ENCODE measurements around the gene VAV2. TPM values are rescaled to one million over a fixed set of nuclear protein-coding genes. Genes with fewer than 3 reads are reported as not detected.

VAV2 gene
- total and polyA plus RNA-seq, 12 donors: 2.9 to 7.1 (median 5.0) TPM

- 65 to 67% methylated on average over 22 to 23 of the region's 23 CpGs for WGBS, 2 donors
- DNase-seq (no peak), ATAC-seq (no peak)
- peaks cover 0 to 39% (median 9%) of the 10 kb centered on the region in 7 donors for H3K27me3 ChIP-seq
- H3K36me3 ChIP-seq: no peaks in the 10 kb centered on the region
- H3K4me3 ChIP-seq: no peak overlapping the region
- no peak for TF ChIP-seq CTCF (IDR thresholded peaks at IDR 0.05)
- no peak overlapping the region for H3K27ac ChIP-seq
- H3K4me1 ChIP-seq: peaks cover 0 to 21% (median 11%) of the 10 kb centered on the region in 9 donors
- H3K9me3 ChIP-seq: no peaks in the 10 kb centered on the region
- intact Hi-C loops (cut with DNase I): no loop called here
Observed at GRCh38 chr9:133734590-133735414, 257.3 kb downstream of the VAV2 start.

GRCh38 chr9:133733796-133734533 is 258.2 kb downstream of the VAV2 start:
- Histone ChIP-seq H3K27me3 (peaks cover 0 to 44% (median 16%) of the 10 kb centered on the region in 7 donors), H3K9me3 (no peaks in the 10 kb centered on the region), H3K27ac (no peak overlapping the region), H3K36me3 (no peaks in the 10 kb centered on the region), H3K4me1 (peaks cover 0 to 21% (median 11%) of the 10 kb centered on the region in 9 donors), H3K4me3 (no peak overlapping the region)
- 83% methylated on average over 21 of the region's 21 CpGs for WGBS, 2 donors
- no peak for TF ChIP-seq CTCF (IDR thresholded peaks at IDR 0.05)
- DNase-seq (no peak), ATAC-seq (no peak)
- intact Hi-C loops (cut with DNase I): no loop called here

- H3K27me3 ChIP-seq: peaks cover 0 to 48% (median 18%) of the 10 kb centered on the region in 7 donors
- H3K9me3 ChIP-seq: no peaks in the 10 kb centered on the region
- H3K4me3 ChIP-seq: no peak overlapping the region
- no peak for ATAC-seq
- peaks cover 0 to 17% (median 9%) of the 10 kb centered on the region in 9 donors for H3K4me1 ChIP-seq
- WGBS, 2 donors: 73 to 75% methylated on average over 4 of the region's 4 CpGs
- DNase-seq: no peak
- H3K36me3 ChIP-seq: no peaks in the 10 kb centered on the region
- intact Hi-C loops (cut with DNase I): no loop called here
- TF ChIP-seq CTCF (IDR thresholded peaks at IDR 0.05): no peak
- no peak overlapping the region for H3K27ac ChIP-seq
Observed at GRCh38 chr9:133733421-133733795, 258.7 kb downstream of the VAV2 start.

- Histone ChIP-seq H3K4me1 (peaks cover 0 to 11% (median 4%) of the 10 kb centered on the region in 9 donors), H3K36me3 (no peaks in the 10 kb centered on the region), H3K4me3 (no peak overlapping the region), H3K27me3 (peaks cover 0 to 51% (median 23%) of the 10 kb centered on the region in 7 donors), H3K27ac (no peak overlapping the region), H3K9me3 (no peaks in the 10 kb centered on the region)
- 73 to 74% methylated on average over 10 of the region's 10 CpGs for WGBS, 2 donors
- TF ChIP-seq CTCF (IDR thresholded peaks at IDR 0.05): no peak
- ATAC-seq: no peak
- DNase-seq: no peak
- intact Hi-C loops (cut with DNase I): no loop called here
Observed at GRCh38 chr9:133732639-133733408, 259.3 kb downstream of the VAV2 start.
